HEK293 (cell line): ENCODE measurements around the gene SPATA31C1.

ENCODE experiments used
- CTCF ChIA-PET: fragments of 350-600 bp; formaldehyde crosslinking; extraction: SDS; loops from one replicate; lab custom pipeline; 2021; ENCODE audit warnings: antibody characterized with exemption; lab: Yijun Ruan, JAX
- POLR2A ChIA-PET: fragments of 300-600 bp; formaldehyde crosslinking; extraction: SDS; loops from one replicate; lab custom pipeline; 2020; ENCODE audit warnings: antibody characterized with exemption, inconsistent platforms; lab: Yijun Ruan, JAX
- H3K27ac ChIP-seq: fragments of 200-500 bp; sonication (Bioruptor generic); 2 replicates; pipeline ENCODE4 v1.5.1; 2014; ENCODE audit warnings: low read depth, low read length, control low read depth, inconsistent platforms; ENCODE audit errors: extremely low read depth
- H3K36me3 ChIP-seq, 2 experiments: fragments of 200-500 bp in 1 of 2; sonication (Bioruptor generic) in 1 of 2; 1 replicate in 1 of 2; 2 replicates in 1 of 2; pipeline ENCODE4 v1.5.1; 2014 to 2017; ENCODE audit warnings: inconsistent platforms in 2 of 2, low read length in 2 of 2; ENCODE audit not compliant: control insufficient read depth in 2 of 2, insufficient read depth in 1 of 2
- H3K4me1 ChIP-seq: fragments of 200-500 bp; sonication (Bioruptor generic); 2 replicates; pipeline ENCODE4 v1.5.1; 2014; ENCODE audit warnings: mild to moderate bottlenecking, low read length, inconsistent platforms; ENCODE audit not compliant: control insufficient read depth, insufficient read depth
- H3K4me3 ChIP-seq: 2 replicates; pipeline ENCODE4 v1.5.1; 2011; ENCODE audit warnings: low read depth, mild to moderate bottlenecking, control low read depth, low read length, moderate library complexity
- H3K9me3 ChIP-seq: fragments of 200-500 bp; sonication (Bioruptor generic); 2 replicates; pipeline ENCODE4 v1.5.1; 2014; ENCODE audit warnings: low read depth, low read length, inconsistent platforms; ENCODE audit not compliant: control insufficient read depth, insufficient read depth
- GLIS2 ChIP-seq: fragments of 450-650 bp; formaldehyde crosslinking; IDR thresholded peaks from 2 replicates; pipeline ENCODE4 v1.5.1; 2016; ENCODE audit warnings: missing biosample characterization, missing genetic modification characterization
- HOXA7 ChIP-seq: sonication (generic); formaldehyde crosslinking; IDR thresholded peaks from 2 replicates; pipeline ENCODE4 v1.8.1; 2022; ENCODE audit warnings: missing genetic modification reagents, borderline replicate concordance
- HOXD13 ChIP-seq: sonication (generic); formaldehyde crosslinking; IDR thresholded peaks from 2 replicates; pipeline ENCODE4 v1.8.0; 2022; ENCODE audit warnings: missing genetic modification reagents, borderline replicate concordance
- SP2 ChIP-seq: fragments of 450-650 bp; formaldehyde crosslinking; IDR thresholded peaks from 2 replicates; pipeline ENCODE4 v1.5.1; 2016; ENCODE audit warnings: missing biosample characterization, missing genetic modification characterization
- YY1 ChIP-seq: fragments of 450-650 bp; formaldehyde crosslinking; IDR thresholded peaks from 2 replicates; pipeline ENCODE4 v1.5.1; 2018; ENCODE audit warnings: missing biosample characterization, missing genetic modification characterization
- ZBTB11 ChIP-seq: fragments of 450-650 bp; formaldehyde crosslinking; conservative IDR thresholded peaks from 2 replicates; pipeline ENCODE4 v1.5.1; 2016; ENCODE audit warnings: low read depth, missing biosample characterization, missing genetic modification characterization
- ZNF157 ChIP-seq: fragments of 450-650 bp; formaldehyde crosslinking; IDR thresholded peaks from 2 replicates; pipeline ENCODE4 v1.5.1; 2016; ENCODE audit warnings: missing biosample characterization, missing genetic modification characterization
- ZNF211 ChIP-seq: fragments of 450-650 bp; formaldehyde crosslinking; IDR thresholded peaks from 2 replicates; pipeline ENCODE4 v1.5.1; 2016; ENCODE audit warnings: low read depth, missing biosample characterization, missing genetic modification characterization
- ZNF24 ChIP-seq: fragments of 450-650 bp; formaldehyde crosslinking; IDR thresholded peaks from 2 replicates; pipeline ENCODE4 v1.5.1; 2016; ENCODE audit warnings: missing biosample characterization, missing genetic modification characterization
- ZNF501 ChIP-seq: fragments of 450-650 bp; formaldehyde crosslinking; IDR thresholded peaks from 2 replicates; pipeline ENCODE4 v1.5.1; 2016; ENCODE audit warnings: missing biosample characterization, missing genetic modification characterization
- ZNF555 ChIP-seq: fragments of 450-650 bp; formaldehyde crosslinking; conservative IDR thresholded peaks from 2 replicates; pipeline ENCODE4 v1.5.1; 2017; ENCODE audit warnings: missing biosample characterization, mild to moderate bottlenecking, missing genetic modification characterization, inconsistent platforms
- ZNF561 ChIP-seq: fragments of 450-650 bp; IDR thresholded peaks from 2 replicates; pipeline ENCODE4 v1.5.1; 2018; ENCODE audit warnings: missing biosample characterization, missing genetic modification characterization, borderline replicate concordance
- ZNF658 ChIP-seq: fragments of 450-650 bp; formaldehyde crosslinking; IDR thresholded peaks from 2 replicates; pipeline ENCODE4; 2016; ENCODE audit warnings: missing biosample characterization, missing genetic modification characterization
- ZNF692 ChIP-seq: fragments of 450-650 bp; formaldehyde crosslinking; IDR thresholded peaks from 2 replicates; pipeline ENCODE4 v1.5.1; 2016; ENCODE audit warnings: missing biosample characterization, missing genetic modification characterization
- ZNF701 ChIP-seq: fragments of 450-650 bp; formaldehyde crosslinking; IDR thresholded peaks from 2 replicates; pipeline ENCODE4 v1.5.1; 2016; ENCODE audit warnings: missing biosample characterization, missing genetic modification characterization
- ZNF76 ChIP-seq: fragments of 450-650 bp; formaldehyde crosslinking; IDR thresholded peaks from 2 replicates; pipeline ENCODE4; 2016; ENCODE audit warnings: low read depth, missing biosample characterization, missing genetic modification characterization, borderline replicate concordance
- ZNF843 ChIP-seq: fragments of 450-650 bp; formaldehyde crosslinking; IDR thresholded peaks from 2 replicates; pipeline ENCODE4 v1.5.1; 2016; ENCODE audit warnings: missing biosample characterization, missing genetic modification characterization

The SPATA31C1 gene

GRCh38 chr9:87973122-87973521 is 55.4 kb downstream of the SPATA31C1 start:
- no peak for TF ChIP-seq SP2 (tag by site-specific recombination)
- TF ChIP-seq HOXA7: no peak
- TF ChIP-seq GLIS2 (tag by site-specific recombination): no peak
- no peak for TF ChIP-seq ZNF157 (tag by site-specific recombination)
- TF ChIP-seq ZNF843: no peak
- TF ChIP-seq ZNF555 (tag by site-specific recombination): no peak
- TF ChIP-seq ZBTB11 (tag by site-specific recombination): no peak
- no peak for TF ChIP-seq ZNF692 (tag by site-specific recombination)
- TF ChIP-seq ZNF561 (tag by site-specific recombination): no peak
- no peak for TF ChIP-seq ZNF211 (tag by site-specific recombination)
- no peak for TF ChIP-seq ZNF24 (tag by site-specific recombination)
- TF ChIP-seq ZNF76 (tag by site-specific recombination): no peak
- no peak for TF ChIP-seq YY1 (tag by site-specific recombination)
- TF ChIP-seq ZNF658 (tag by site-specific recombination): no peak
- TF ChIP-seq HOXD13 (CRISPR knock-in tag): no peak
- TF ChIP-seq ZNF701 (tag by site-specific recombination): no peak
- TF ChIP-seq ZNF501 (tag by site-specific recombination): no peak
- TF ChIP-seq, all 188 proteins: peak for 0
- no peaks in the 10 kb centered on the region; the same call in 1 of the 2 replicates for H3K4me1 ChIP-seq
- H3K9me3 ChIP-seq: no peaks in the 10 kb centered on the region
- POLR2A ChIA-PET: no interaction called here
- peaks cover 0 to 31% of the 10 kb centered on the region in 2 experiments; a peak in 1 of 3 replicates for H3K36me3 ChIP-seq
- no peak overlapping the region for H3K27ac ChIP-seq
- CTCF ChIA-PET: interaction anchor here (0.7 kb wide), 1 partner anchor 101 kb away, joined by 3 read pairs; no protein-coding TSS in a partner anchor
- no peak overlapping the region for H3K4me3 ChIP-seq
